ENCODE data around the gene EMILIN3. TPM values are rescaled to one million over a fixed set of nuclear protein-coding genes. Genes with fewer than 3 reads are reported as not detected.

EMILIN3 gene
- polyA plus RNA-seq, 1 of the 3 experiments (the other 2 are of a cell fraction), result 0.02 TPM

GRCh38 chr20:41377275-41377674, 10.7 kb upstream of the EMILIN3 start:
- Histone ChIP-seq H3K27me3 (ENCODE audit: insufficient read depth) (peaks cover 13% of the 10 kb centered on the region; the same call in 1 of the 2 replicates), H2AFZ (ENCODE audit: low read depth) (no peak overlapping the region), H3K4me3 (ENCODE audit: low read depth in 2 of 2, low read length in 1 of 2) (no peak overlapping the region), H3K4me1 (ENCODE audit: control insufficient read depth in 1 of 2, insufficient read depth in 2 of 2, low read depth in 1 of 2, low read length in 1 of 2) (peaks cover 0 to 19% of the 10 kb centered on the region in 2 experiments; a peak in 1 of 4 replicates), H3K9ac (no peak overlapping the region), H3K9me3 (no peaks in the 10 kb centered on the region), H3K9me2 (no peaks in the 10 kb centered on the region), H3K79me2 (ENCODE audit: insufficient read depth) (no peaks in the 10 kb centered on the region), H3K27ac (ENCODE audit: low read depth in 2 of 2, low read length in 1 of 2) (no peak overlapping the region), H3K4me2 (no peak overlapping the region), H3K36me3 (replicated peaks in 1 of 2; ENCODE audit: control insufficient read depth in 1 of 2, insufficient read depth in 2 of 2, low read length in 1 of 2) (no peaks in the 10 kb centered on the region), H3F3A (replicated peaks; ENCODE audit: insufficient read depth) (no peaks in the 10 kb centered on the region), H4K20me1 (ENCODE audit: insufficient read depth) (no peaks in the 10 kb centered on the region)
- POLR2A ChIA-PET, result no interaction called here
- 51% methylated on average over 6 of the region's 6 CpGs for WGBS (ENCODE audit: low lambda C conversion rate)
- no peak for DNase-seq
- CTCF ChIA-PET, result interaction anchor here (0.9 kb wide), 1 partner anchor 38 kb away, joined by 3 read pairs; no protein-coding TSS in a partner anchor
- TF ChIP-seq EZH2phosphoT487 (IDR thresholded peaks at IDR 0.05; ENCODE audit: borderline replicate concordance, low read depth) (no peak), TCF12 (IDR thresholded peaks at IDR 0.05) (no peak), JUND (IDR thresholded peaks at IDR 0.05) (no peak), ELF1 (IDR thresholded peaks at IDR 0.05) (no peak), REST (IDR thresholded peaks at IDR 0.05; ENCODE audit: low read depth, low read length) (no peak), ZBTB33 (IDR thresholded peaks at IDR 0.05; ENCODE audit: borderline replicate concordance, low read depth) (no peak)

GRCh38 chr20:41376349-41376748, 9.7 kb upstream of the EMILIN3 start:
- Histone ChIP-seq H3K9me2 (no peaks in the 10 kb centered on the region), H3K27ac (ENCODE audit: low read depth in 2 of 2, low read length in 1 of 2) (no peak overlapping the region), H3F3A (replicated peaks; ENCODE audit: insufficient read depth) (no peaks in the 10 kb centered on the region), H3K4me3 (ENCODE audit: low read depth in 2 of 2, low read length in 1 of 2) (no peak overlapping the region), H4K20me1 (ENCODE audit: insufficient read depth) (no peaks in the 10 kb centered on the region), H2AFZ (ENCODE audit: low read depth) (no peak overlapping the region), H3K4me1 (ENCODE audit: control insufficient read depth in 1 of 2, insufficient read depth in 2 of 2, low read depth in 1 of 2, low read length in 1 of 2) (peaks cover 0 to 19% of the 10 kb centered on the region in 2 experiments; a peak in 1 of 4 replicates), H3K36me3 (replicated peaks in 1 of 2; ENCODE audit: control insufficient read depth in 1 of 2, insufficient read depth in 2 of 2, low read length in 1 of 2) (no peaks in the 10 kb centered on the region), H3K9ac (no peak overlapping the region), H3K27me3 (ENCODE audit: insufficient read depth) (peaks cover 13% of the 10 kb centered on the region; the same call in 1 of the 2 replicates), H3K9me3 (no peaks in the 10 kb centered on the region), H3K4me2 (no peak overlapping the region), H3K79me2 (ENCODE audit: insufficient read depth) (no peaks in the 10 kb centered on the region)
- WGBS (ENCODE audit: low lambda C conversion rate), result 74% methylated on average over 5 of the region's 5 CpGs
- ChIA-PET POLR2A (no interaction called here), CTCF (interaction anchor here (0.9 to 1.0 kb wide), 3 partner anchors 9 to 302 kb away, joined by 3 read pairs; no protein-coding TSS in a partner anchor)
- no peak for DNase-seq
- TF ChIP-seq SMC3 (IDR thresholded peaks at IDR 0.05; ENCODE audit: low read depth, low read length) (no peak), USF1 (IDR thresholded peaks at IDR 0.05; ENCODE audit: borderline replicate concordance, low read depth) (no peak), FOSL2 (IDR thresholded peaks at IDR 0.05; ENCODE audit: borderline replicate concordance, low read depth) (no peak), RCOR1 (IDR thresholded peaks at IDR 0.05; ENCODE audit: low read length) (no peak), ELF1 (IDR thresholded peaks at IDR 0.05) (no peak), RAD21 (IDR thresholded peaks at IDR 0.05; ENCODE audit: low read length) (no peak), ZBTB33 (IDR thresholded peaks at IDR 0.05; ENCODE audit: borderline replicate concordance, low read depth) (no peak), FOXM1 (IDR thresholded peaks at IDR 0.05; ENCODE audit: low read depth) (no peak), PBX3 (IDR thresholded peaks at IDR 0.05) (no peak), TEAD4 (IDR thresholded peaks at IDR 0.05; ENCODE audit: borderline replicate concordance, insufficient read depth) (no peak)
